NCI-H510A (cell line): ENCODE measurements around the gene DNAH14.
"Not testable (repeated sequence)": the region's sequence is repeated elsewhere in the genome, so short reads cannot be mapped to it uniquely, and the experiment has no call there.

Experiments
- DNase-seq: peaks from one replicate; lab custom pipeline; 2025; lab: John Stamatoyannopoulos, UW

DNAH14 gene

DNA sequence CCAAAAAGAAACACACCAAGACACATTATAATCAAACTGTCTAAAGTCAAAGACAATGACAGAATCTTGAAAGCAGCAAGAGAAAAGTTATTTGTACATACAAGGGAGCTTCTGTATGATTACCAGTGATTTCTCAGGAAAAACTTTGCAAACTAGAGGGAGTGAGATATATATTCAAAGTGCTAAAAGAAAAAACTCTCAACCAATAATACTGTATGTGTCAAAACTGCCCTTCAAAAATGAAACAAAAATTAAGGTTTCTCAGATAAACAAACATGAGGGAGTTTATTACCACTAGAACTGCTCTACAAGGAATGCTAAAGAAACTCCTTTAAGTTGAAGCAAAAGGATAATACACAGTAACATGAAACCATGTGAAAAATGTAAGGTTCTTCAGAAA, 418.9 kb downstream of the DNAH14 start:
- DNase-seq: no peak

DNA sequence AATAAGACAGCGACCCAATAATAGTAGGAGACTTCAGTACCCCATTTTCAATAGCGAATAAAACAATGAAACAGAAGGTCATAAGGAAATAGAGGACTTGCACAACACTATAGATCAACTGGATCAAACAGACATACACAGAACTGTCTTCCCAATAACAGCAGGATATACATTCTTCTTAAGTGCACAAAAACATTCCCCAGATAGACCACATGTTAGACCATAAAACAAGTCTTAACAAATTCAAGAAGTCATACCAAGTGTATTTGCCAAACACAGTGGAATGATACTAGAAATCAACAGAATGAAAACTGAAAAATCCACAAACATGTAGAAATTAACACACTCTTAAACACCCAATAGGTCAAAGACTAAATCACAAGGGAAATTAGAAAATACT, 420.4 kb downstream of the DNAH14 start:
- no peak for DNase-seq

DNA sequence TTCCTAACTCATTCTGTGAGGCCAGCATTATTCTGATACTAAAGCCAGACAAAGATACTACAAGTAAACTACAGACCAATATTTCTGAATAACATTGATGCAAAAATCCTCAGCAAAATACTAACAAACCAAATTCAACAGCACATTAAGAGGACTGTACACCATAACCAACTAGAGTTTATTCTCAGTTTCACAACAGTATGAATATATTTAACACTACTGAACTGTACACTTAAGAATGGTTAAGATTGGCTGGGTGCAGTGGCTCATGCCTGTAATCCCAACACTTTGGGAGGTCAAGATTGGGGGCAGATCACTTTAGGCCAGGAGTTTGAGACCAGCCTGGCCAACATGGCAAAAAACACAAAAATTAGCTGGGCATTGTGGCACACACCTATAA, 421.4 kb downstream of the DNAH14 start:
- no peak for DNase-seq

DNA sequence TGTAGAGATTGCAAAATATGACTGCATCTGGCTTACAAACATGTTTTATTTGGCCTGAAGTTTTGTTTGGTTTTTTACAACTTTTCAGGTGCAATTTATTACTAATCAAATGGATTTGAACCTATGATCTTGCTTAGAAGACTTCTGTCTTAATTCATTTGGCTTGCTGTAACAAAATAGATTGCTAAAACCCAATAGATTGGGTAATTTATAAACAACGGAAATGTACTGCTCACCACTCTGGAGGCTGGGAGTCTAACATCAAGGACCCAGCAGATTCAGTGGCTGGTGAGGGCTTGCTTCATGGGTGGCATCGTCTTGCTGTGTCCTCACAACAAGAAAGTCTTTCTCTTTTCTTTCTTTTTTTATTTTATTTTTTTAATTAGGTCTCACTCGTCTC, 425.4 kb downstream of the DNAH14 start:
- DNase-seq: no peak

DNA sequence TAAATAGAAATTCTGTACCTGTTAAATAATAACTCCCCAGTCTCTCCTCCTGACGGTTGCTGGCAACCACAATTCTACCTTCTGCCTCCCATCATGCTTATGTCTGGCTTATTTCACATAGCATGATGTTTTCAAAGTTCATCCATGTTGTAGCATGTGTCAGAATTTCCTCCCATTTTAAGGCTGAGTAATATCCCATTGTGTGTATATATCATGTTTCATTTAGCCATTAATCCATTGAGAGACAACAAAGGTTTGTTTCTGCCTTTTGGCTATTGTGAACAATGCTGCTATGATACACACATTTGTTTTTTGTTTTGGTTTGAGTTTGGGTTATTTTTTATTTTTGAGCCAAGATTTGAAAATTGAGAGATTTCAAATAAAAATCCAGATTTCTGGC, 426.4 kb downstream of the DNAH14 start:
- no peak for DNase-seq

DNA sequence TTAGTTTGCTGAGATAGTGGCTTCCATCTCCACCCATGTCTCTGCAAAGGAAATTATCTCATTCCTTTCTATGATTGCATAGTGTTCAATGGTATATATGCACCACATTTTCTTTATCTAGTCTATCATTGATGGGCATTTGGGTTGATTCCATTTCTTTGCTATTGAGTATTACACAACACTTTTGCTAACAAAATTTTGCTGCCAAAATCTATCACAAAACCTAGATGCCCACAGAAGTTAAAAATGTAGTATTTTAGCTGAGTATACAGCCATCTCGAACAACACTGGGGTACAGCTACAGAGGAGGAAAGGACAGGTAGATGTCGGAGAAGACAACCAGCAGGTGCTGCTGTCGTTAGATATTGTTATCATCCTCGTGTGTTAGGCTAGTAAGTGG, 430.6 kb downstream of the DNAH14 start:
- DNase-seq: no peak

DNA sequence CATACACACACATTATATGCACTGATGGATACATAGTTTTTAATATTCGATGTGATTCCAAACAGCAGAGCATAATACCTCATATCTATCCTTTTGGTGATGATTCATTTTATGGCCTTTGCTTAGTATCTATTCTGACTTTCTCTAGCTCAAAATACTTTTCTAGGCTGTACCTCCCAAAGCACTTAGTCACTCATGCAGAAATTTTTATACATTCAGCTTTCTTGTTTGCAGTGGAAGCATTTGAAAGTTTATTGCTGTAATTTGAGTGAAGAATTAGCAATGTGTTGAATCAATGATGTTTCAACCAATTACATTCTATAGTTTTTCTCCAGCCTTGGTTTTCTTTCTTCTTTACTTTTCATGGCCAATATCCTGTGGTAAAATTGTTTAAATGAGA, 431.7 kb downstream of the DNAH14 start:
- DNase-seq: no peak

DNA sequence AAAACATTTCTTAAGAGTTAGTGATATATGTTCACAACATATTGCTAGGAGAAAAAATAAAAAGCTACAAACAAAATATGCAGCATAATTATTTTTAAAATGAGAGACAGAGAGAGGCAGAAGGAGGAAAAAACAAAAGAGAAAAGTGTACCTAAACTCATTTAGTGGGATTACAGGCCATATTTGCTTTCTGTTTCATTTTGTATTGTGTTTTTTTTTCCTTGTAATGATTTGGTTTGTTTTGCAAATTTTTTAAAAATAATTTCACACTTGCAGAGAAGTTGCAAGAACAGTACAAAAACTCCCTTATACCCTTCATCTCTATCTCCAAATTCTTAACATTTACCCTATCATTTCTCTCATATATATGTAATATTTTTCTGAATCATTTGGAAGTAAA, 433.3 kb downstream of the DNAH14 start:
- no peak for DNase-seq

DNA sequence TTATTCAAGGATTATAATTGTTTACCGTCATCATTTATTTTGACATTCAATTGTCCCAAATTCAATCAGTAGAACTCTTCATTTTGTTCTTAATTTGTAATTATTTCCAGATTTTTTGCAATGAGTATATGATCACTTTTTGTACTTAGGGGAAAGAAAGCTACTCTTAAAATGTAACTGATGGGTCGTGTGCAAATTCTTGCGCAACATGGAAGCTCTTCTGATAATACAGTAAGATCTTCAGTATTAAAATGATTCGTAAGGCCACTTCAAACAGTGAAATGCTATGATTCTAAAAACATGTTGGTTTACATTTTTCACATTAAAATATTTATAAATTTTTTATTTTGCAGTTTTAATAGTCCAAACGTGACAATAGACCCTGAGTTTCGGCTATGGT, 435.0 kb downstream of the DNAH14 start:
- no peak for DNase-seq

DNA sequence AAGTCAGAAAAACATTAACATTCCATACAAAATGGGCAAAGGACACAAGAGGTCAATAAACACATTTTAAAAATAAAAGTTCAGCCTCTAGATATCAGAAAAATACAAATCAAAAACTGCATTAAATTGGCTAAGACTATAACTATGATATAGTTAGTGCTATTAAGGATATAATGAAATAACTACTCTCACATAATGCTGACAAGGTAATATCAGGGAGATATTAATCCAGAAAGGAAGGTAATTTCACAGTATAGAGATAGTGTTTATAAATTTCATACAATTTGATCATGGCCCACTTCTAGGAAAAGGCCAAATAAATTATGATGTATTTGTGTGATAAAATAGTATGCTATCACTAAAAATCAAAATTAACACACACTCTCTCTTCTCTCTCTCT, 436.5 kb downstream of the DNAH14 start:
- no peak for DNase-seq

DNA sequence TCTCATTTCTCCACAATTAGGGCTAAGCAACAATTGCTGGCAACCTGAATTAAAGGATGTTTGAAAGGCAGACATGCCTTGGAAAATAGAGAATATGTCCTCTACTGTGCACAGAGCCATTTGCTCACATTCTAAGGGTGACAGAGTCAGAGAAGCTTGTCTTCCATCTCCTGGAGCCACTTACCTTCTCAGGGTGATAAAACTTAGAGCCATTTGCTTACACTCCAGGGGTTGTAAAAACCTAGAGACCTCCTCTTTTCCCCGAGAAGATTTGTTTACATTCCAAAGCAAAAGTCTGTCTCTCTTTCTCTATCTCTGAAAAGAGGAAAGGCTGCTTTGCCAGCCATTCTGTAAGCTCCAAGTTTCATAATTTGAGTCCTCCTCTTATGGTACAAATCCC, 437.1 kb downstream of the DNAH14 start:
- DNase-seq: no peak

DNA sequence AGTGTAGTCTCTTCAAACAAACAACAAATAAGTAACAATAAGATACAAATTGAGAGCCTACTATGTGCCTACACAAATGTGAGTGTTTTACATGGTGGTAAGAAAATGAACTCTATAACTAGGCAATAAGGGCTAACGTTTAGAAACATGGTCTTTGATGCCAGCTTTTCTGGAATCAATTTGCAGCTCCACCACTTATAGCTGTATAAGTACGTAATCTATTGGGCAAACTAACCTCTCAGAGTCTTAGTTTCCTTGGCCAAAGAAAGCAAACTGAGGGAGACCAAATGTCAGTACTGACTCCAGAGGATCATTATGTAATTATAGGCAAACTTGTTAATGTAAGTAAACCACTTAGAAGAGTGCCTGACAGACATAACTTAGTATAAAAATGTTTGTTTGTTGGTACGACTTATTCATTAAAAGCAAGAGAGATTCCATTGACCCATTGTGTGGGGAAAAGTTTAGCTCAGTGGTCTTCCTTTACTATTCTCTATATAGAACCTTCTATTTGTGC, 438.6 kb downstream of the DNAH14 start:
- DNase-seq: no peak

DNA sequence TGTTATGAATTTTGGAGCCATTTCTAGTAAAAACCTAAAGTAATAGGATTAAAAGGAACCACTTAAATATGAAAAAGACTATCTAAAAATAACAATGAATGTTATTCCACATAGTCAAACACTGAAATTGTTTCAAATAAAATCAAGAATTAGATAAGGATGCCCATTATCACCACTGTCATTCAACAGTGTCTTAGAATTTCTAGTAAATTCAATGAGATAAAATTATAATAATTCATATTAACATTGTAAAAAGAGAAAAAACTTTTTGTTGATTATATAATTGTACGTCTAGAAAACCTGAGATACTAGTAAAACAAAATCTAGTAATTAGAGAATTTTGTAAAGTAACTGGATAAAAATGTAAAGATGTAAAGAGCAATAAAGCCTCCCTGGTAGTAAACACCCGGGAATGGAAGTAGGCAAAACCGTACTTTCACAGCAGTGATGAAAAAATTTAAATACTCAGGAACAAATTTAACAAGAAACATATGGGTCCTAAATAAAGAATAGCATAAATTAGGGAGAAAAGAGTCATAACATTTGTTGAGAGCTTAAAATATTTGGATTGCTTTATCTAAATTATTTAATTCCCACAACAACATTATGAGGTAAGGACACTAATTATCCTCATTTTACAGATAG, 442.0 kb downstream of the DNAH14 start:
- DNase-seq: no peak

DNA sequence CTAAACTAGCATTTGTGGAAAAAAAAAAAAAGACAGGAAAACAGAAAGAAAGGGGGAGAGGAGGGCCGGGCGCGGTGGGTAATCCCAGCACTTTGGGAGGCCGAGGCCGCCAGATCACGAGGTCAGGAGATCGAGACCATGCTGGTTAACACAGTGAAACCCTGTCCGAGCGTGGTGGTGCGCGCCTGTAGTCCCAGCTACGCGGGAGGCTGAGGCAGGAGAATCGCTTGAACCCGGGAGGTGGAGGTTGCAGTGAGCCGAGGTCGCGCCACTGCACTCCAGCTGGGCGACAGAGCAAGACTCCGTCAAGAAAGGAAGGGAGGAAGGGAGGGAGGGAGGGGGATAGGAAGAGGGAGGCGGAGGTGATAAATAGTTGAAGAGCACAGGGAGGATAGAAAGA, 443.7 kb downstream of the DNAH14 start:
- no peak for DNase-seq

DNA sequence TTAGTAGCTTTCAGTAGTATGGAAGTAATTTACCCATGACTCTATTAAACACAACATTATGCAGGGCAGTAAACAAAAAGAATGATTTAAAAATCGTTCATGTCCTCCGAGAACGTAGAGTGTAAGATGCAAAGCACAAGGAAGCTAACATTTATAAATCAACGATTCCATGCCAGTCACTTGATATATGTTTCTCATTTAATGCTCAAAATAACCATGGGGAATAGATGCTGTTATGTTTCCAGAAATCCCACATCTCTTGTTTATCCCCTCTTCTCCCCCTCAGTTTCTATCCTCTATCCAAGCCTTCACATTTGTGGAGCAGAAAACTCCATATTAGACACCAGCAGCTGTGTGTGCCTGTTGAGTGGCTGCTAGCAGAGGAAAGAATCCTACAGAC, 445.5 kb downstream of the DNAH14 start:
- DNase-seq: no peak

DNA sequence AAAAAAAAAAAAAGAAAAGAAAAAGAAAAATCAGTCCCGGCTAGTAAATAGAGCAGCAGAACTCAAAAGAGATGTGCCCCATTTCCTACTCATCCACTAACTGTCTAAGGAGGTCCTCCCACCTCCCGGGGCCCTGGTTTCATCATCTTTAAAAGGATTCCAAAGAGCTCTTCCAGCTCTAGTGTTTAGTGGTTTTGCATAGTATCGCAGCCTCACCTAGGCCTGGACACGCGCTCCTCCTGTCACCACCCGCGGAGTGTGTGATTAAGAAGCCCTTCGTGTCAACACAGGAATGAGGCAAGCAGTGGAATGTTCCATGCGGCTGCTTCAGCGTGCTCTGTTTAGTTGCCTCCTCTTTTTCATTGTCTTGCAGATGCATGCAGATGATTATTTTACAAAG, 449.4 kb downstream of the DNAH14 start:
- DNase-seq: no peak

DNA sequence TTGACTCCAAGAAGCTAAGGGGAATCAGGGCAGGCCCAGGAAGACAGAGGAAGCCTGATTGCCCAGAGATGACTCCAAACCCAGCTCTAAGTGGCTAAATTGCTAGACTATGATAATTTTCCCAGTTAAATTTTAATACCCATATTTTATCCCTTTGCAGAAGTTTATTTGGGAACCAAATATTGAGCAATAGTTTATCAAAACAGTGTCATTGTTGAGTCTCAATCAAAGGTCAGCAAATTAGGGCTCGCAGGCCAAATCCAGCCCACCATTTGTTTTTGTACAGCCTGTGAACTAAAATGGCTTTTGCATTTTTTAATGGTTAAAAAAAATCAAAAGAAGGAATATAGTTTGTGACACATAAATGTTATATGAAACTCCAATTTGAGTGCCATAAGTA, 451.2 kb downstream of the DNAH14 start:
- DNase-seq: no peak

DNA sequence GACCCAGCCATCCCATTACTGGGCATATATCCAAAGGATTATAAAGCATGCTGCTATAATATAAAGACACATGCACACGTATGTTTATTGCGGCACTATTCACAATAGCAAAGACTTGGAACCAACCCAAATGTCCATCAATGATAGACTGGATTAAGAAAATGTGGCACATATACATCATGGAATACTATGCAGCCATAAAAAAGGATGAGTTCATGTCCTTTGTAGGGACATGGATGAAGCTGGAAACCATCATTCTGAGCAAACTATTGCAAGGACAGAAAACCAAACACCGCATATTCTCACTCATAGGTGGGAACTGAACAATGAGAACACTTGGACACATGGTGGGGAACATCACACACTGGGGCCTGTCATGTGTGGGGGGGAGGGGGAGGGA, 457.4 kb downstream of the DNAH14 start:
- DNase-seq: not testable (repeated sequence)

DNA sequence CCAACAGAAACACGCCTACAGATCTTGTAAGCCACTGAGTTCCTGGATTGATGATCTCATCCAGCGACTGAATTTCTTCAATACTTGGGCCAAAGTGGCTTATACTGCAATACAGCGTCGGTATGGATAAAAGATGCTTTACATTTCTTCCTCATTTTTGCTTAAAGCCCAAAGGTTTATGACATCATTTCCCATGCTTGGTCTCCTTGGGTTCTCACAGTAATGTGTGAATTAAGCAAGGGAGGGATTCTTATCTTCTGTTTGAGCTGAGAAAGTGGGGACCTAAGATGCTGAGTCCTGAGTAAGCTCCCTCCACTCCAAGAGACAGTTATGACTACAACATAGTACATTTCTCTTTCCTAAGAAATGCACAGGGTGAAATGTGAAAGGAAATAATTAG, 458.9 kb downstream of the DNAH14 start:
- no peak for DNase-seq

DNA sequence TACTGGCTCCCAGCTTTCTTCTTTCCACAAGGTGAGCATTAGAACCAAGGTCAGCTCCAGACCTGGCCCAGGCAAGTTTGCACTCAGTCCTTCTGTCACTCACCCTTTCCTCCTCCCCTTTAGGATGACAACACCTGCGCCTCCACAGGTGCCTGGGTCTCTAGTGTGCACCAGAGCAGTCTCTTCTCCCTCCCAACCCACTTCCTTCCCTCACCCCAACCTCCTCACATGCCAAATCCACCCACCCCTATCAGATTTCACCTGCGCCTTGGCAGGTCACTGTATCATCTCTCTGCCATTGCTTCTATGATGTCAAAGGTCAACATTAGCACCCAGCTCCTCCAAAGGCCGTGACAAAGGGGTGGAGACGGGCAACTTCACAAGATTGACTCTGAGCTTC, 460.4 kb downstream of the DNAH14 start:
- DNase-seq: no peak

DNA sequence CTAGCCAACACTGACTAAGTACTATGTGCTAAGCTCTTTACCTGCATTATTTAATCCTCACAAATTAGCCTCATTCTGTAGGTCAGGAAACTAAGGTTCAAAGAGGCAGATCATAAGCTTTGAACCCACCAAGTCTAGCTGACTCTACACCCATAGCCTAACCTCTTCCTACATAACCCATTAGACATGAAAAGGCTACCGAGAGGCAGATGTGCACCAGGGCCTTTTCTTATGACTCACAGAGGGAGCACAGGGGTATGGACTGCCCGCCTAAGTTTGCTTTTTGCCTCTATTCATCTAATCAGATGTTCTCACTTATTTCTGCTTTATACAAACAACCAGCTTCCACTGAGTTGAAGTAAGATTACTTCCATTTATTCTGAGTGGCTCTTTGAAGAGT, 466.9 kb downstream of the DNAH14 start:
- DNase-seq: no peak

DNA sequence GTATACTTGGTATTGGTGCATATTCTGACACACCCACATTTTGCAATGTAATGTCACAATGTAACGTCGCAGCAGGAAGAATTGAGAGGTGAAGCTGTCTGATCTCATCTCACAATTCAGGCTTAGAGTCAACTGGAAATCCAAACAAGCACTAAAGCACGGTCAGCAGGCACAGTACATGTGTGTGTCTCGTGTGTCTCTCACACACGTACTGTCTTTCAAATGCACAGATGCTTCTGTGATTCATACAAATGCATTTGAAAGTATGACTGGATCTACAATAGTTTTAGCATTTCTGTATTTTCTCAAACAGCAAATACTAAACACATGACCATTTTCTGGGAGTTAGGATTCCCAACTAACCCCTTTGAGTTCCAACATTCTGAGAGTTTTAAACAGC, 471.5 kb downstream of the DNAH14 start:
- DNase-seq: no peak

DNA sequence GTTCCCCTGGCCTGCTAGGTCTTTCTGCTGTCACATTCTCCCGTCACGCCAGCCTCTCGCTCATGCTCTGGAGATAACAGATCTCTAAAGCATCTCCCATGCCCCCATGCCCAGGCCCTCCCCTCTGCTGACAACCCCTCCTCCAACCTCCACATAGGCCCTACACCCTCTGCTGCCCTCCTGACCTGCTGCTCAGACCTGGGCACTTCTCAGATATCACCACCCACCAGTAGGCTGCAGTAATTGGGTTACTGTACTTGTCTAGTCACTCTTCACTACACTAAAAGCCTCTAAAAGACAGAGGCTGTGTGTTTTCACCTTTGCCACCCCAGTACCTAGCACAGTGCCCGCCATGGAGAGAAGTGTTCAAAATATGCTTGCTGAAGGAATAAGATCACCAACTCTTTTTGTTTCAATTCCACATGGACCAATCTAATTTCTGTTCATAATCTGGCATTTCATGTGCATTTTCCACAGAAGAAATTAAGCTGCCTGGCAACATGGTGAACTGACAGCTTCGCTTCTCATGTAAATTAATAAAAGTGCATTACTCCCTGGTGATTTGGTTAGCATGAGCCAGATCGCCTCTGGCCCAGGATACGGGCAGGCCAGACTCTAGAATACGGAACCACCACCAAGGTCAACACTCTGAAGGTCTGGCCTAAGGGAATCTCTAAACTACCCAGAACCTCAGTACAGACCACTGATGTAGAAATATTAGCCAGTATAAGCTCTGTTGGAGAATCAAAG, 477.7 kb downstream of the DNAH14 start:
- no peak for DNase-seq

DNA sequence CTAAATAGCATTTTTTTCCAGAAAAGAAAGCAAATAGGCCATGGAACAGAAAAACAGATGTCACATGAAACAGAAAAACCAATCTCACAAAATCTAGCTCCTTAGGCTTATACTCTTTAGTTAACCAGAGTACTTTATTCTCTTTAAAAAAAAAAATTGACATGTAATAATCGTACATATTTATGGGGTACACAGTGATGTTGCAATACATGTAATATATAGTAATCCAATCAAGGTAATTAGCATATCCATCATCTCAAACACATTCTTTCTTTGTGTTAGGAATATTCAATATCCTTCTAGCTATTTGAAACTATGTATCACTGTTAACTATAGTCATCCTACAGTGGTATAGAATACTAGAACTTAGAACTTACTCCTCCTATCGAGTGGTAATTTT, 478.3 kb downstream of the DNAH14 start:
- no peak for DNase-seq
